ENCODE measurements around the gene S1PR5.

Gene S1PR5

GRCh38 chr19:10549733-10550132 is 32.5 kb upstream of the S1PR5 start:
- H3F3A ChIP-seq (ENCODE audit: control insufficient read depth, insufficient read depth) = peaks cover 17% of the 10 kb centered on the region
- no peak overlapping the region for H3K4me3 ChIP-seq (ENCODE audit: low read length)
- peaks cover 14% of the 10 kb centered on the region for H3K79me2 ChIP-seq (ENCODE audit: control insufficient read depth, low read length)
- no peak for TF ChIP-seq EZH2phosphoT487 (IDR thresholded peaks at IDR 0.05; ENCODE audit: borderline replicate concordance, low read length)
- TF ChIP-seq, protein P1, sequence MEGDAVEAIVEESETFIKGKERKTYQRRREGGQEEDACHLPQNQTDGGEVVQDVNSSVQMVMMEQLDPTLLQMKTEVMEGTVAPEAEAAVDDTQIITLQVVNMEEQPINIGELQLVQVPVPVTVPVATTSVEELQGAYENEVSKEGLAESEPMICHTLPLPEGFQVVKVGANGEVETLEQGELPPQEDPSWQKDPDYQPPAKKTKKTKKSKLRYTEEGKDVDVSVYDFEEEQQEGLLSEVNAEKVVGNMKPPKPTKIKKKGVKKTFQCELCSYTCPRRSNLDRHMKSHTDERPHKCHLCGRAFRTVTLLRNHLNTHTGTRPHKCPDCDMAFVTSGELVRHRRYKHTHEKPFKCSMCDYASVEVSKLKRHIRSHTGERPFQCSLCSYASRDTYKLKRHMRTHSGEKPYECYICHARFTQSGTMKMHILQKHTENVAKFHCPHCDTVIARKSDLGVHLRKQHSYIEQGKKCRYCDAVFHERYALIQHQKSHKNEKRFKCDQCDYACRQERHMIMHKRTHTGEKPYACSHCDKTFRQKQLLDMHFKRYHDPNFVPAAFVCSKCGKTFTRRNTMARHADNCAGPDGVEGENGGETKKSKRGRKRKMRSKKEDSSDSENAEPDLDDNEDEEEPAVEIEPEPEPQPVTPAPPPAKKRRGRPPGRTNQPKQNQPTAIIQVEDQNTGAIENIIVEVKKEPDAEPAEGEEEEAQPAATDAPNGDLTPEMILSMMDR (IDR thresholded peaks at IDR 0.05; ENCODE audit: low read depth, low read length, poor library complexity, severe bottlenecking) = no peak
- H3K4me2 ChIP-seq (ENCODE audit: low read length) = no peak overlapping the region
- no peaks in the 10 kb centered on the region for H3K27me3 ChIP-seq (ENCODE audit: control insufficient read depth, low read length)
- no peaks in the 10 kb centered on the region for H3K9me2 ChIP-seq (replicated peaks; ENCODE audit: control insufficient read depth, low read length)
- H3K27ac ChIP-seq (ENCODE audit: low read depth, low read length) = no peak overlapping the region
- H3K36me3 ChIP-seq (ENCODE audit: control insufficient read depth, low read length) = peaks cover 70% of the 10 kb centered on the region
- no peaks in the 10 kb centered on the region for H3K9me3 ChIP-seq (ENCODE audit: control insufficient read depth, insufficient read depth, low read length)
- peaks cover 33% of the 10 kb centered on the region for H3K4me1 ChIP-seq (ENCODE audit: control insufficient read depth, low read length)
- no peaks in the 10 kb centered on the region; the same call in 1 of the 2 replicates for H4K20me1 ChIP-seq (ENCODE audit: control insufficient read depth, insufficient read depth, low read depth, low read length)

- H3K79me2 ChIP-seq (ENCODE audit: control insufficient read depth, low read length) = peaks cover 23% of the 10 kb centered on the region
- no peaks in the 10 kb centered on the region for H3K9me3 ChIP-seq (ENCODE audit: control insufficient read depth, insufficient read depth, low read length)
- H3K27ac ChIP-seq (ENCODE audit: low read depth, low read length) = no peak overlapping the region
- peaks cover 10% of the 10 kb centered on the region for H3F3A ChIP-seq (ENCODE audit: control insufficient read depth, insufficient read depth)
- H3K4me1 ChIP-seq (ENCODE audit: control insufficient read depth, low read length) = peaks cover 29% of the 10 kb centered on the region
- peaks cover 4% of the 10 kb centered on the region; the same call in 1 of the 2 replicates for H4K20me1 ChIP-seq (ENCODE audit: control insufficient read depth, insufficient read depth, low read depth, low read length)
- TF ChIP-seq, protein P1 (IDR thresholded peaks at IDR 0.05; ENCODE audit: low read depth, low read length, poor library complexity, severe bottlenecking) = no peak
- TF ChIP-seq EZH2phosphoT487 (IDR thresholded peaks at IDR 0.05; ENCODE audit: borderline replicate concordance, low read length) = no peak
- H3K27me3 ChIP-seq (ENCODE audit: control insufficient read depth, low read length) = no peaks in the 10 kb centered on the region
- peaks cover 70% of the 10 kb centered on the region for H3K36me3 ChIP-seq (ENCODE audit: control insufficient read depth, low read length)
- no peak overlapping the region for H3K4me3 ChIP-seq (ENCODE audit: low read length)
- H3K4me2 ChIP-seq (ENCODE audit: low read length) = no peak overlapping the region
- H3K9me2 ChIP-seq (replicated peaks; ENCODE audit: control insufficient read depth, low read length) = no peaks in the 10 kb centered on the region
These were observed 31.6 kb upstream of the S1PR5 start for GRCh38 chr19:10548746-10549276.

DNA sequence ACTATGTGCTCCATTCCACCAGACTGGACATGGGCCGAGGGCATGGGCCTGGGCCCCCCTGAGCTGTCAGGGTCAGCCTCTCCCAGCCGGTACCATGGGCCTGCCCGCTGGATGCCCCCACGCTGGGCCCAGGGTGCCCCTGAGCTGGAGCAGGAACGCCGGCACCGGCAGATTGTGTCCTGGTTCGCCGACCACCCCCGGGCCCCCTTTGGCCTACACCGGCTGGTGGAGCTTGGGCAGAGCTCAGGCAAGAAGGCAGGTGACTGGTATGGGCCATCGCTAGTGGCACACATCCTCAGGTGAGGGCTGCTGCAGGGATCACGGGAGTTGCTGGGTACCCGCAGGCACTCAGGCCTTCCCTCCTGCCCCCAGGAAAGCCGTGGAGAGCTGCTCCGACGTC is 29.6 kb upstream of the S1PR5 start:
- peaks cover 4% of the 10 kb centered on the region; the same call in 1 of the 2 replicates for H4K20me1 ChIP-seq (ENCODE audit: control insufficient read depth, insufficient read depth, low read depth, low read length)
- peaks cover 51% of the 10 kb centered on the region for H3K36me3 ChIP-seq (ENCODE audit: control insufficient read depth, low read length)
- TF ChIP-seq EZH2phosphoT487 (IDR thresholded peaks at IDR 0.05; ENCODE audit: borderline replicate concordance, low read length) = no peak
- no peaks in the 10 kb centered on the region for H3K9me2 ChIP-seq (replicated peaks; ENCODE audit: control insufficient read depth, low read length)
- H3K79me2 ChIP-seq (ENCODE audit: control insufficient read depth, low read length) = peaks cover 24% of the 10 kb centered on the region
- peaks cover 11% of the 10 kb centered on the region for H3F3A ChIP-seq (ENCODE audit: control insufficient read depth, insufficient read depth)
- H3K4me1 ChIP-seq (ENCODE audit: control insufficient read depth, low read length) = peaks cover 18% of the 10 kb centered on the region
- H3K4me3 ChIP-seq (ENCODE audit: low read length) = no peak overlapping the region
- H3K27me3 ChIP-seq (ENCODE audit: control insufficient read depth, low read length) = no peaks in the 10 kb centered on the region
- H3K9me3 ChIP-seq (ENCODE audit: control insufficient read depth, insufficient read depth, low read length) = no peaks in the 10 kb centered on the region
- no peak overlapping the region for H3K27ac ChIP-seq (ENCODE audit: low read depth, low read length)
- no peak overlapping the region for H3K4me2 ChIP-seq (ENCODE audit: low read length)

GRCh38 chr19:10544753-10545251 is 27.6 kb upstream of the S1PR5 start:
- TF ChIP-seq EZH2phosphoT487 (IDR thresholded peaks at IDR 0.05; ENCODE audit: borderline replicate concordance, low read length) = no peak
- TF ChIP-seq, protein P1 (IDR thresholded peaks at IDR 0.05; ENCODE audit: low read depth, low read length, poor library complexity, severe bottlenecking) = no peak

More at GRCh38 chr19:10544753-10545251, 27.6 kb upstream of the S1PR5 start:
- Histone ChIP-seq H3K27me3 (ENCODE audit: control insufficient read depth, low read length) (peaks cover 5% of the 10 kb centered on the region), H3F3A (ENCODE audit: control insufficient read depth, insufficient read depth) (peaks cover 11% of the 10 kb centered on the region), H3K36me3 (ENCODE audit: control insufficient read depth, low read length) (peaks cover 37% of the 10 kb centered on the region), H3K4me3 (ENCODE audit: low read length) (peak overlapping the region; percentile 96), H4K20me1 (ENCODE audit: control insufficient read depth, insufficient read depth, low read depth, low read length) (peaks cover 4% of the 10 kb centered on the region; the same call in 1 of the 2 replicates), H3K9me2 (replicated peaks; ENCODE audit: control insufficient read depth, low read length) (no peaks in the 10 kb centered on the region), H3K4me1 (ENCODE audit: control insufficient read depth, low read length) (peaks cover 18% of the 10 kb centered on the region), H3K9me3 (ENCODE audit: control insufficient read depth, insufficient read depth, low read length) (no peaks in the 10 kb centered on the region), H3K27ac (ENCODE audit: low read depth, low read length) (0 out of 2 replicates have a peak overlapping the region, but pooled peaks have one; percentile 41), H3K4me2 (ENCODE audit: low read length) (peak overlapping the region; percentile 96), H3K79me2 (ENCODE audit: control insufficient read depth, low read length) (peaks cover 24% of the 10 kb centered on the region)

Measured in DOHH2 (cell line).